Gastrocnemius medialis (tissue), 4 donors: ENCODE data around the gene GPR161. TPM values are rescaled to one million over a fixed set of nuclear protein-coding genes. Genes with fewer than 3 reads are reported as not detected.

Experiments used
- ATAC-seq, 2 donors: fragments of 150-250 bp; one replicate each; pipeline ENCODE4 v1.9.1; 2016
- DNase-seq, 2 donors: peaks; one replicate each; pipeline ENCODE4 v3.0.0-alpha.2; 2019
- H3K27ac ChIP-seq, 4 donors: fragments of 200-600 bp; sonication (generic); 1 replicate in 1 of 4; 2 replicates in 3 of 4; pipeline ENCODE4 v1.5.1; 2016 to 2018; ENCODE audit warnings: mild to moderate bottlenecking in 2 of 4, moderate library complexity in 1 of 4
- H3K27me3 ChIP-seq, 3 donors: fragments of 200-600 bp; sonication (generic) in 2 of 3; 1 replicate in 1 of 3; 2 replicates in 2 of 3; pipeline versions ENCODE4 v1.5.1 to v1.6.0; 2016 to 2019; ENCODE audit warnings: mild to moderate bottlenecking in 1 of 3, moderate library complexity in 1 of 3
- H3K36me3 ChIP-seq, 2 donors: fragments of 200-600 bp; sonication (generic) in 1 of 2; one replicate each; pipeline ENCODE4 v1.5.1; 2017 to 2018
- H3K4me1 ChIP-seq, 2 donors: fragments of 200-600 bp; sonication (generic) in 1 of 2; one replicate each; pipeline ENCODE4 v1.5.1; 2016 to 2017; ENCODE audit warnings: mild to moderate bottlenecking in 2 of 2
- H3K4me3 ChIP-seq, 4 donors: fragments of 200-600 bp; sonication (generic) in 3 of 4; 1 replicate in 1 of 4; 2 replicates in 3 of 4; pipeline ENCODE4 v1.5.1; 2016 to 2019; ENCODE audit warnings: mild to moderate bottlenecking in 2 of 4
- H3K9me3 ChIP-seq, 3 donors: fragments of 200-600 bp; sonication (generic) in 2 of 3; 1 replicate in 1 of 3; 2 replicates in 2 of 3; pipeline ENCODE4 v1.5.1; 2016 to 2019
- POLR2A ChIP-seq, 2 donors: fragments of 450-650 bp; IDR thresholded peaks; one replicate each; pipeline ENCODE4 v1.6.1; 2017; ENCODE audit warnings: antibody characterized with exemption in 2 of 2, mild to moderate bottlenecking in 2 of 2, moderate library complexity in 2 of 2
- in situ Hi-C, 4 donors: fragments of 200-750 bp; cut with MboI; loops; one replicate each; pipeline versions ENCODE4 v1.15.0 to v1.8.0; 2017; ENCODE audit warnings: low sequenced_read_pairs in 4 of 4
- intact Hi-C: fragments of 100-400 bp; cut with DNase I; formaldehyde crosslinking; loops from one replicate; pipeline ENCODE4 v1.15.1; 2023; ENCODE audit warnings: low total_unique reads
- total RNA-seq, 4 donors: library from RNA; depleted of rRNA; stranded (reverse); fragments of >200 nt; gene quantifications; one replicate each; pipeline versions ENCODE4 v1.1.0 to v1.2.3, GENCODE V29; 2016
- TF ChIP-seq, protein P1 (sequence below), 5 experiments: fragments of 450-650 bp in 3 of 5; fragments of 200-600 bp in 2 of 5; sonication (generic) in 2 of 5; IDR thresholded peaks in 4 of 5; conservative IDR thresholded peaks in 1 of 5; 1 replicate in 4 of 5; 2 replicates in 1 of 5; pipeline ENCODE4 v1.5.1; 2016 to 2019; ENCODE audit warnings: antibody characterized with exemption in 5 of 5, mild to moderate bottlenecking in 3 of 5, moderate library complexity in 3 of 5

GPR161 gene
- total RNA-seq, 4 donors from 2014 or later: 0.31 to 1.0 (median 0.86) TPM

DNA sequence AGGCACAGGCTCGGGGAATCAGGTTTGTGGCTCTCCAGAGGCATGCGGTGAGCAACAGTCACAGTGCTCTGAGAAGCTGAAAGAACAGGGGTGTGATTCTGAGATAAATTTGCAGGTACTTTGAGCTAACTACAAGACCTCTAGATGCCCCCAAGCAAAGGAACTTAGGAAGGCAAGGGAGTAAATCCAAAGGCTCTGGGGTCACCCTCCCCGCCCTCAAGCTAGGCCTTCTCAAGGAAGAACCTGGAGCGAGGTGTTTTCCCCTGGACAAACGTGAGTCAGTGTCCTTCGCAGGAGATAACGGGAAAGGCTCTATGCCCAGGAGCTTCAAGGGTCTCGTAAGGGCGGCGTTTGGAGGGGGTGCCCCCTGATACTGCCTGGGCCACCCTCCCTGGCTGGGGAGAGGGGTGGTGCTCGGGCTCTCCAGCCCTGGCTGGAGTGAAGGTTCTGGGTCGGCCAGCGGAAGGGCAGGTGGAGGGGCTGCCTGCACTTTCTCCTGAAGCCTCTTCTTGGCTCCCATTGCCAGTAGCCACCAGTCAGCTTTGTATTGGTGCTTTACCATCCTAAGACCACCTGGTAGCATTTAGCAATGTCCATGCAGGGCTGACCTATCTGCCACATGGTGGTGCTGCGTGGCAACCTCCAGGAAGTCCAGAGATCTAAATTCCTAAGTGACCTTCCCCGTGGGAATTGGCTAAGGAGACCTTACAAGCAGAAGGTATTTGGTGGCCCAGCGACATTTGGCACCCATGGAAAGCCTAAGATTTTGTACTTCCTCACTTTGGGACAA lies 44.0 kb downstream of the GPR161 start:
- H3K27ac ChIP-seq: no peak overlapping the region
- intact Hi-C loops (no loop called here), in situ Hi-C loops (loop anchor here in 1 of 4 donors (25.0 kb wide), 1 partner anchor 280 kb away; no protein-coding TSS in a partner anchor)
- no peak for TF ChIP-seq POLR2A (IDR thresholded peaks at IDR 0.05)
- TF ChIP-seq, protein P1, sequence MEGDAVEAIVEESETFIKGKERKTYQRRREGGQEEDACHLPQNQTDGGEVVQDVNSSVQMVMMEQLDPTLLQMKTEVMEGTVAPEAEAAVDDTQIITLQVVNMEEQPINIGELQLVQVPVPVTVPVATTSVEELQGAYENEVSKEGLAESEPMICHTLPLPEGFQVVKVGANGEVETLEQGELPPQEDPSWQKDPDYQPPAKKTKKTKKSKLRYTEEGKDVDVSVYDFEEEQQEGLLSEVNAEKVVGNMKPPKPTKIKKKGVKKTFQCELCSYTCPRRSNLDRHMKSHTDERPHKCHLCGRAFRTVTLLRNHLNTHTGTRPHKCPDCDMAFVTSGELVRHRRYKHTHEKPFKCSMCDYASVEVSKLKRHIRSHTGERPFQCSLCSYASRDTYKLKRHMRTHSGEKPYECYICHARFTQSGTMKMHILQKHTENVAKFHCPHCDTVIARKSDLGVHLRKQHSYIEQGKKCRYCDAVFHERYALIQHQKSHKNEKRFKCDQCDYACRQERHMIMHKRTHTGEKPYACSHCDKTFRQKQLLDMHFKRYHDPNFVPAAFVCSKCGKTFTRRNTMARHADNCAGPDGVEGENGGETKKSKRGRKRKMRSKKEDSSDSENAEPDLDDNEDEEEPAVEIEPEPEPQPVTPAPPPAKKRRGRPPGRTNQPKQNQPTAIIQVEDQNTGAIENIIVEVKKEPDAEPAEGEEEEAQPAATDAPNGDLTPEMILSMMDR (IDR thresholded peaks at IDR 0.05 in 4 of 5, conservative IDR thresholded peaks at IDR 0.05 in 1 of 5): no peak
- no peaks in the 10 kb centered on the region for H3K27me3 ChIP-seq
- DNase-seq (no peak), ATAC-seq (no peak)
- H3K9me3 ChIP-seq: no peaks in the 10 kb centered on the region
- H3K4me1 ChIP-seq: no peaks in the 10 kb centered on the region
- H3K36me3 ChIP-seq: no peaks in the 10 kb centered on the region
- no peak overlapping the region for H3K4me3 ChIP-seq

DNA sequence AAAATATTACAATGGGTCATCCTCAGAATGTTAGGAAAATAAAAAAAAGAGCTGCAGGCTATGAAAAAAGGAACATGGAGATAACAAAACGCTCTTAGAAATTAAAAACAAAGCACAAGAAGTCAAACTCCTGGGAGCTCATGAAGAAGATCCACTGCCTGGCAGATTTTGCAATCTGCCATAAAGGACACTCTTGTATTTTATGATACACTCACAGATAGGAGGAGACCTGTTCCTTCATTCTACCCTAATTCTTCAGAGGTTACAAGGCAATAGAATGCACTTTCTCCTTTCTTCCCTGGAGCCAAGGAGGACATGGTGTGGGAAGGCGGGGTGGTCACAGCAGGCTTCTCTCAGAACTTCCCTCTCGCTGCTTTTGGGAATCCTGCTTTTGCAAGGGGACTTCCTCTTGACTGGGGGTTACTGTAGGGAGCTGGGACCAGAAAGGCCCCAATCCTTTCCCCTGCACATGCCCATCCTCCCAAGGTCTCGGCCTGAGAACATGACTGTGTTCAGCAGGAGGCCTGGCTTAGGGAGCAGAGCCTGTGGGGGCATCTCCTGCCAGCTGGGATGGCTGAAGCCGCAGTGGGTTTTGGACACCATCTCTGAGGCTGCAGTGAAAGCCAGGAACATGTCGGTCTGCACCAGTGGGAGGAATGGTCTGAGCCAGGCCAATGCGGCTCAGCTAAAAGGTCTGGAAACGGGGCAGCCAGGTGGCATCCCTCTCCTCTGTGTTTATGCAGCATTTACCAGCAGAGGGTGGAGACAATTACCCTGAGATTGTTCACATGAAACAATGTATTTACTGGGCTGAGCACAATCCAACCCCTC lies 44.8 kb downstream of the GPR161 start:
- no peak for TF ChIP-seq POLR2A (IDR thresholded peaks at IDR 0.05)
- TF ChIP-seq, protein P1 (IDR thresholded peaks at IDR 0.05 in 4 of 5, conservative IDR thresholded peaks at IDR 0.05 in 1 of 5): no peak
- intact Hi-C loops (no loop called here), in situ Hi-C loops (loop anchor here in 1 of 4 donors (25.0 kb wide), 1 partner anchor 280 kb away; no protein-coding TSS in a partner anchor)
- H3K36me3 ChIP-seq: no peaks in the 10 kb centered on the region
- ATAC-seq (no peak), DNase-seq (no peak)
- no peaks in the 10 kb centered on the region for H3K9me3 ChIP-seq
- no peaks in the 10 kb centered on the region for H3K4me1 ChIP-seq
- no peaks in the 10 kb centered on the region for H3K27me3 ChIP-seq
- H3K4me3 ChIP-seq: no peak overlapping the region
- no peak overlapping the region for H3K27ac ChIP-seq

GRCh38 chr1:168091063-168091462 lies 45.7 kb downstream of the GPR161 start:
- intact Hi-C loops: no loop called here
- TF ChIP-seq, protein P1 (IDR thresholded peaks at IDR 0.05 in 4 of 5, conservative IDR thresholded peaks at IDR 0.05 in 1 of 5): no peak
- TF ChIP-seq POLR2A (IDR thresholded peaks at IDR 0.05): no peak
- DNase-seq (no peak), ATAC-seq (no peak)
- no peaks in the 10 kb centered on the region for H3K27me3 ChIP-seq
- no peak overlapping the region for H3K4me3 ChIP-seq
- in situ Hi-C loops: loop anchor here in 1 of 4 donors (25.0 kb wide), 1 partner anchor 279 kb away; no protein-coding TSS in a partner anchor
- H3K4me1 ChIP-seq: no peaks in the 10 kb centered on the region
- no peak overlapping the region for H3K27ac ChIP-seq
- H3K9me3 ChIP-seq: no peaks in the 10 kb centered on the region
- H3K36me3 ChIP-seq: no peaks in the 10 kb centered on the region

DNA sequence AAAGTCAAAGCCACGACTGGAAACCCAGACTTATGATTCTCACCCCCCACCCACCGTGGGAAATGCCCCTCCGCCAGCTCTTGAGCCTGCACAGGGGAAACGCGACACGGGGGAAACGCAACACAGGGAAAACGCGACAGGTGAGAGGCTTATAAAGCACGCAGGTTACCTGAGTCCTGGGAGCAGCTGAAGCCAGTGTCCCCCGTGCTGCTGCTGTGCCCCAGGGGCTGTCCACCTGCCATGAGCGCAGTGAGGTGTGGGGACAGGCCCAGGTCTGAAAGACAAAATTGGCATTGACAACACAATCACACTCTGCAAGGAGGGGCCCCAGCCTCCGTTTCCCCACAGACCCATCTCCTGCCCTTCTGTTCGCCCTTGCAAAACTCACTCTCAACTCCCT lies 46.3 kb downstream of the GPR161 start:
- in situ Hi-C loops (loop anchor here in 1 of 4 donors (25.0 kb wide), 1 partner anchor 278 kb away; no protein-coding TSS in a partner anchor), intact Hi-C loops (no loop called here)
- ATAC-seq (no peak), DNase-seq (no peak)
- H3K9me3 ChIP-seq: no peaks in the 10 kb centered on the region
- no peaks in the 10 kb centered on the region for H3K36me3 ChIP-seq
- no peak overlapping the region for H3K27ac ChIP-seq
- TF ChIP-seq POLR2A (IDR thresholded peaks at IDR 0.05): no peak
- TF ChIP-seq, protein P1 (IDR thresholded peaks at IDR 0.05 in 4 of 5, conservative IDR thresholded peaks at IDR 0.05 in 1 of 5): no peak
- H3K27me3 ChIP-seq: no peaks in the 10 kb centered on the region
- H3K4me1 ChIP-seq: no peaks in the 10 kb centered on the region
- no peak overlapping the region for H3K4me3 ChIP-seq
